Measurements from ENCODE around the gene ZNF487. TPM values are rescaled to one million over a fixed set of nuclear protein-coding genes. Genes with fewer than 3 reads are reported as not detected.
A peak's percentile ranks its signal among the peaks of the same experiment; 100 is the strongest.

The ZNF487 gene
- total and polyA plus RNA-seq, 2 of the 13 experiments (the other 11 are each of a cell fraction or from before 2014, with no cell fraction given): 7.4 to 8.8 TPM

- TF ChIP-seq XBP1 (CRISPR knock-in tag; IDR thresholded peaks at IDR 0.05) (no peak), ZNF251 (CRISPR knock-in tag; IDR thresholded peaks at IDR 0.05) (no peak), HIVEP1 (CRISPR knock-in tag; IDR thresholded peaks at IDR 0.05) (no peak; the same call in 1 of the 2 replicates), ZFX (CRISPR knock-in tag; IDR thresholded peaks at IDR 0.05; ENCODE audit: low read depth) (no peak), ZFP36L1 (CRISPR knock-in tag; IDR thresholded peaks at IDR 0.05) (no peak), ZNF746 (CRISPR knock-in tag; IDR thresholded peaks at IDR 0.05) (no peak), WIZ (CRISPR knock-in tag; IDR thresholded peaks at IDR 0.05) (peak; percentile 23), TCF12 (IDR thresholded peaks at IDR 0.05) (no peak), TCF12 (CRISPR knock-in tag; IDR thresholded peaks at IDR 0.05) (peak; percentile 6; the same call in 1 of the 2 replicates), NR0B2 (CRISPR knock-in tag; IDR thresholded peaks at IDR 0.05) (no peak), TAF1 (CRISPR knock-in tag; IDR thresholded peaks at IDR 0.05) (no peak), ZNF143 (CRISPR knock-in tag; IDR thresholded peaks at IDR 0.05) (no peak), MIER3 (CRISPR knock-in tag; IDR thresholded peaks at IDR 0.05; ENCODE audit: borderline replicate concordance) (no peak), ZNF230 (CRISPR knock-in tag; IDR thresholded peaks at IDR 0.05) (no peak), CC2D1A (CRISPR knock-in tag; IDR thresholded peaks at IDR 0.05) (no peak), ZEB1 (IDR thresholded peaks at IDR 0.05; ENCODE audit: insufficient replicate concordance, low read depth) (no peak), TRIM22 (IDR thresholded peaks at IDR 0.05) (no peak), ARHGAP35 (CRISPR knock-in tag; IDR thresholded peaks at IDR 0.05; ENCODE audit: borderline replicate concordance) (peak; percentile 4; the same call in 1 of the 2 replicates), ZGPAT (CRISPR knock-in tag; IDR thresholded peaks at IDR 0.05) (no peak), DMAP1 (CRISPR knock-in tag; IDR thresholded peaks at IDR 0.05) (no peak), MIER2 (CRISPR knock-in tag; IDR thresholded peaks at IDR 0.05) (no peak), THRA (CRISPR knock-in tag; IDR thresholded peaks at IDR 0.05; ENCODE audit: borderline replicate concordance) (no peak), POGZ (CRISPR knock-in tag; IDR thresholded peaks at IDR 0.05) (no peak), ZXDC (CRISPR knock-in tag; IDR thresholded peaks at IDR 0.05) (no peak), DNMT1 (CRISPR knock-in tag; IDR thresholded peaks at IDR 0.05) (no peak), RFX1 (IDR thresholded peaks at IDR 0.05) (0 out of 2 replicates have a peak, but pooled peaks have one; percentile 4)
Measured at GRCh38 chr10:43437141-43437870, 395 bp downstream of the ZNF487 start (continued).

Measured in HepG2 (cell line).